ENCODE results near the gene SCTR. TPM values are rescaled to one million over a fixed set of nuclear protein-coding genes. Genes with fewer than 3 reads are reported as not detected.

Gene SCTR
- total and polyA plus RNA-seq, 2 of the 13 experiments (the other 11 are each of a cell fraction or from before 2014, with no cell fraction given) = not detected

DNA sequence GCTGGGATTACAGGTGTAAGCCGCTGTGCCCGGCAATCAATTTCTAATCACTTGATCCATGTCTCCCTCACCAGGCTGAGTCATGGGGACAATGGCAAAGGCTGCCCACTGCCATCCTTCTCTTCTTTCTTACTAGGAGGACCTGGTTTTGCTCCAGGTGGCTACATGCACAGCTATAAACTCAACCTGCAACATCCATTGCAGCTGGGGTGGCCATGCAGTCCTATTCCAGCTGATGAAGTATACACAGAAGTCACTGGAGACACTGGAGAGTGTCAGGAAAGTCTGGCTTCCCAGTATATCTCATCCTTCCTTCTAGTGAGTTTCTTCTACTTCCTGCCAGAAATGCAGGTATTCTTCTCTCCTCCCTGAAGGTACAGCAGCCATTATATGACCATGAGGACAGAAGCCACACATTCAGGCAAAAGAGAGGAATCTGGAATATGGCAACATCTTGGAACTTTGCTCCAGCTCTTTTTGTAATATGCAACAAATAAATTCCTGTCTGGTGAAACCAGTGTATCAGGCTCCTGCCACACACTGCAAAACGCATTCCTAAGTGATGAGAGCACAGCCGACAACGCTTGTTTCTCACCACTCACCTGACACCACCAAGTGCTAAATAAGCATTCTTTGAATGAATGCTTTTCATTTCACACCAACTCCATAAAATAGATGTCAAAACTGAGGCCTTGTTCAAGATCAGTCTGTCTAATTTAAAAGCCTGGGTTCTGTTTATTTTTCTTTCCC, 32.3 kb downstream of the SCTR start (continued):
- TF ChIP-seq, protein P1, sequence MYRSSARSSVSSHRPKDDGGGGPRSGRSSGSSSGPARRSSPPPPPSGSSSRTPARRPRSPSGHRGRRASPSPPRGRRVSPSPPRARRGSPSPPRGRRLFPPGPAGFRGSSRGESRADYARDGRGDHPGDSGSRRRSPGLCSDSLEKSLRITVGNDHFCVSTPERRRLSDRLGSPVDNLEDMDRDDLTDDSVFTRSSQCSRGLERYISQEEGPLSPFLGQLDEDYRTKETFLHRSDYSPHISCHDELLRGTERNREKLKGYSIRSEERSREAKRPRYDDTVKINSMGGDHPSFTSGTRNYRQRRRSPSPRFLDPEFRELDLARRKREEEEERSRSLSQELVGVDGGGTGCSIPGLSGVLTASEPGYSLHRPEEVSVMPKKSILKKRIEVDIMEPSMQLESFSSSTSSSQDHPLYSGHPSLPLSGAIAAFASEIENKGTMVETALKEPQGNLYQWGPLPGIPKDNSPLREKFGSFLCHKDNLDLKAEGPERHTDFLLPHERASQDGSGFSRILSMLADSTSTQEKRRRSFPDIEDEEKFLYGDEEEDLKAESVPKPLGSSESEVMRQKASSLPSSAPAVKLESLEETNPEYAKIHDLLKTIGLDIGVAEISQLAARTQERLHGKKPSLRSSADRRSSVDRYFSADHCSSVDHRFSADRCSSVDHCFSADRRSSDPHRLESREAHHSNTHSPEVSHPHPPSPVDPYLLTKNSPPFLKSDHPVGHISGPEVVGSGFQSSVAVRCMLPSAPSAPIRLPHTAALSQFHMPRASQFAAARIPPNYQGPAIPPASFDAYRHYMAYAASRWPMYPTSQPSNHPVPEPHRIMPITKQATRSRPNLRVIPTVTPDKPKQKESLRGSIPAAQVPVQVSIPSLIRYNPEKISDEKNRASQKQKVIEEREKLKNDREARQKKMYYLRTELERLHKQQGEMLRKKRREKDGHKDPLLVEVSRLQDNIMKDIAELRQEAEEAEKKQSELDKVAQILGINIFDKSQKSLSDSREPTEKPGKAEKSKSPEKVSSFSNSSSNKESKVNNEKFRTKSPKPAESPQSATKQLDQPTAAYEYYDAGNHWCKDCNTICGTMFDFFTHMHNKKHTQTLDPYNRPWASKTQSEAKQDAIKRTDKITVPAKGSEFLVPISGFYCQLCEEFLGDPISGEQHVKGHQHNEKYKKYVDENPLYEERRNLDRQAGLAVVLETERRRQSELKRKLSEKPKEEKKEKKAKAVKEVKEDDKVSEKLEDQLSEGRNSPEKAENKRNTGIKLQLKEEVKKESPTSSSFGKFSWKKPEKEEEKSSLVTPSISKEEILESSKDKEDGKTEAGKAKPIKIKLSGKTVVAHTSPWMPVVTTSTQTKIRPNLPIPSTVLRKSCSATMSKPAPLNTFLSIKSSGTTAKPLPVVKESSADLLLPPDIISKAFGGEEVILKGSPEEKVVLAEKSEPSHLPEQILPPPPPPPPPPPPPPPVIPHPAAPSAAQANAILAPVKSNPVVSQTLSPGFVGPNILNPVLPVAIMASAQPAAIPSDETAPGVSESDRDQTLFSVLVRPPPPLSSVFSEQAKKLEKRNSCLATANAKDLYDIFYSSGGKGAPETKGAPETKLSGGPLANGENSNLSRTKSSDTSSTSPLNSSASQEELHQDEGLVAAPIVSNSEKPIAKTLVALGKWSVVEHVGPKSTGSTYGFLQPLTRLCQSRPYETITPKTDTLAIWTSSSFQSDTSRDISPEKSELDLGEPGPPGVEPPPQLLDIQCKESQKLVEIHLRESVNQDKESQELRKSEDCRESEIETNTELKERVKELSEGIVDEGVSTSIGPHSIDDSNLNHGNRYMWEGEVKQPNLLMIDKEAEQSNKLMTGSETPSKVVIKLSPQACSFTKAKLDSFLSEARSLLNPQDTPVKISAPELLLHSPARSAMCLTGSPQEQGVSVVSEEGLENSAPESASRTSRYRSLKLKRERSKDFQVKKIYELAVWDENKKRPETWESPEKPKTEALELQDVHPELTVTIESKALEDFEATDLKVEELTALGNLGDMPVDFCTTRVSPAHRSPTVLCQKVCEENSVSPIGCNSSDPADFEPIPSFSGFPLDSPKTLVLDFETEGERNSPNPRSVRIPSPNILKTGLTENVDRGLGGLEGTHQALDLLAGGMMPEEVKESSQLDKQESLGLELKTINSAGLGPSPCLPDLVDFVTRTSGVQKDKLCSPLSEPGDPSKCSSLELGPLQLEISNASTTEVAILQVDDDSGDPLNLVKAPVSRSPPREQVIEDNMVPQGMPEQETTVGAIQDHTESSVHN (CRISPR knock-in tag; IDR thresholded peaks at IDR 0.05) = no peak
- TF ChIP-seq ZNF44 (CRISPR knock-in tag; IDR thresholded peaks at IDR 0.05) = no peak
- TF ChIP-seq TAF1 (CRISPR knock-in tag; IDR thresholded peaks at IDR 0.05) = no peak
- no peak for TF ChIP-seq CC2D1A (CRISPR knock-in tag; IDR thresholded peaks at IDR 0.05)
- no peak for TF ChIP-seq ZNF547 (CRISPR knock-in tag; IDR thresholded peaks at IDR 0.05)
- TF ChIP-seq, protein P2, sequence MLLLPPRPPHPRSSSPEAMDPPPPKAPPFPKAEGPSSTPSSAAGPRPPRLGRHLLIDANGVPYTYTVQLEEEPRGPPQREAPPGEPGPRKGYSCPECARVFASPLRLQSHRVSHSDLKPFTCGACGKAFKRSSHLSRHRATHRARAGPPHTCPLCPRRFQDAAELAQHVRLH (CRISPR knock-in tag; IDR thresholded peaks at IDR 0.05; ENCODE audit: borderline replicate concordance, low read depth) = no peak
- TF ChIP-seq ZNF205 (CRISPR knock-in tag; IDR thresholded peaks at IDR 0.05) = no peak
- TF ChIP-seq ATF7 (IDR thresholded peaks at IDR 0.05) = peak; percentile 57
- TF ChIP-seq ATF7 (CRISPR knock-in tag; IDR thresholded peaks at IDR 0.05) = peak; percentile 89; the same call in 1 of the 2 replicates
- TF ChIP-seq TCF12 (IDR thresholded peaks at IDR 0.05) = no peak
- TF ChIP-seq TCF12 (CRISPR knock-in tag; IDR thresholded peaks at IDR 0.05) = no peak
- TF ChIP-seq KDM1A (CRISPR knock-in tag; IDR thresholded peaks at IDR 0.05) = no peak
- TF ChIP-seq ZNF598 (CRISPR knock-in tag; IDR thresholded peaks at IDR 0.05; ENCODE audit: borderline replicate concordance) = no peak
- TF ChIP-seq IRF2 (CRISPR knock-in tag; IDR thresholded peaks at IDR 0.05) = no peak
- no peak for TF ChIP-seq ZNF781 (CRISPR knock-in tag; IDR thresholded peaks at IDR 0.05; ENCODE audit: borderline replicate concordance, not compliant biosample characterization)
- TF ChIP-seq, protein P3, sequence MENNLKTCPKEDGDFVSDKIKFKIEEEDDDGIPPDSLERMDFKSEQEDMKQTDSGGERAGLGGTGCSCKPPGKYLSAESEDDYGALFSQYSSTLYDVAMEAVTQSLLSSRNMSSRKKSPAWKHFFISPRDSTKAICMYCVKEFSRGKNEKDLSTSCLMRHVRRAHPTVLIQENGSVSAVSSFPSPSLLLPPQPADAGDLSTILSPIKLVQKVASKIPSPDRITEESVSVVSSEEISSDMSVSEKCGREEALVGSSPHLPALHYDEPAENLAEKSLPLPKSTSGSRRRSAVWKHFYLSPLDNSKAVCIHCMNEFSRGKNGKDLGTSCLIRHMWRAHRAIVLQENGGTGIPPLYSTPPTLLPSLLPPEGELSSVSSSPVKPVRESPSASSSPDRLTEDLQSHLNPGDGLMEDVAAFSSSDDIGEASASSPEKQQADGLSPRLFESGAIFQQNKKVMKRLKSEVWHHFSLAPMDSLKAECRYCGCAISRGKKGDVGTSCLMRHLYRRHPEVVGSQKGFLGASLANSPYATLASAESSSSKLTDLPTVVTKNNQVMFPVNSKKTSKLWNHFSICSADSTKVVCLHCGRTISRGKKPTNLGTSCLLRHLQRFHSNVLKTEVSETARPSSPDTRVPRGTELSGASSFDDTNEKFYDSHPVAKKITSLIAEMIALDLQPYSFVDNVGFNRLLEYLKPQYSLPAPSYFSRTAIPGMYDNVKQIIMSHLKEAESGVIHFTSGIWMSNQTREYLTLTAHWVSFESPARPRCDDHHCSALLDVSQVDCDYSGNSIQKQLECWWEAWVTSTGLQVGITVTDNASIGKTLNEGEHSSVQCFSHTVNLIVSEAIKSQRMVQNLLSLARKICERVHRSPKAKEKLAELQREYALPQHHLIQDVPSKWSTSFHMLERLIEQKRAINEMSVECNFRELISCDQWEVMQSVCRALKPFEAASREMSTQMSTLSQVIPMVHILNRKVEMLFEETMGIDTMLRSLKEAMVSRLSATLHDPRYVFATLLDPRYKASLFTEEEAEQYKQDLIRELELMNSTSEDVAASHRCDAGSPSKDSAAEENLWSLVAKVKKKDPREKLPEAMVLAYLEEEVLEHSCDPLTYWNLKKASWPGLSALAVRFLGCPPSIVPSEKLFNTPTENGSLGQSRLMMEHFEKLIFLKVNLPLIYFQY (CRISPR knock-in tag; IDR thresholded peaks at IDR 0.05; ENCODE audit: borderline replicate concordance) = no peak
